HEK293T (cell line): Measurements from ENCODE around the gene SIRT5.

Experiments
- CTCF ChIA-PET: fragments of 350-600 bp; formaldehyde crosslinking; extraction: SDS; loops from one replicate; lab custom pipeline; 2021; ENCODE audit warnings: antibody characterized with exemption, inconsistent platforms; lab: Yijun Ruan, JAX
- POLR2A ChIA-PET: fragments of 350-600 bp; formaldehyde crosslinking; extraction: SDS; loops from one replicate; lab custom pipeline; 2020; ENCODE audit warnings: antibody characterized with exemption, inconsistent platforms; lab: Yijun Ruan, JAX
- DNase-seq: peaks from one replicate; pipeline ENCODE4 v3.0.0; 2012; ENCODE audit warnings: mixed read lengths; ENCODE audit errors: extremely low spot score
- ARNT ChIP-seq: fragments of 450-650 bp; IDR thresholded peaks from 2 replicates; pipeline ENCODE4 v1.6.1; 2017; ENCODE audit warnings: mild to moderate bottlenecking
- BHLHE40 ChIP-seq: fragments of 450-650 bp; IDR thresholded peaks from 2 replicates; pipeline ENCODE4 v1.6.1; 2016; ENCODE audit warnings: mild to moderate bottlenecking, moderate library complexity, borderline replicate concordance
- CTBP1 ChIP-seq: fragments of 450-650 bp; IDR thresholded peaks from 2 replicates; pipeline ENCODE4 v1.6.1; 2016; ENCODE audit warnings: borderline replicate concordance
- ELF4 ChIP-seq: fragments of 450-650 bp; IDR thresholded peaks from 2 replicates; pipeline ENCODE4 v1.6.1; 2017; ENCODE audit warnings: antibody characterized with exemption
- FOXA1 ChIP-seq: fragments of 450-650 bp; IDR thresholded peaks from 2 replicates; pipeline ENCODE4 v1.6.1; 2016; ENCODE audit warnings: mild to moderate bottlenecking
- FOXK2 ChIP-seq: fragments of 450-650 bp; IDR thresholded peaks from 2 replicates; pipeline ENCODE4 v1.6.1; 2016; ENCODE audit warnings: mild to moderate bottlenecking
- FOXM1 ChIP-seq: fragments of 450-650 bp; IDR thresholded peaks from 2 replicates; pipeline ENCODE4 v1.6.1; 2017; ENCODE audit warnings: mild to moderate bottlenecking, borderline replicate concordance
- HDGF ChIP-seq: fragments of 450-650 bp; IDR thresholded peaks from 2 replicates; pipeline ENCODE4 v1.6.1; 2017; ENCODE audit warnings: antibody characterized with exemption, borderline replicate concordance
- L3MBTL2 ChIP-seq: fragments of 450-650 bp; conservative IDR thresholded peaks from 2 replicates; pipeline ENCODE4 v1.6.1; 2016; ENCODE audit warnings: mild to moderate bottlenecking
- LEF1 ChIP-seq: fragments of 450-650 bp; IDR thresholded peaks from 2 replicates; pipeline ENCODE4 v1.6.1; 2017; ENCODE audit warnings: mild to moderate bottlenecking, borderline replicate concordance
- NFRKB ChIP-seq: fragments of 450-650 bp; IDR thresholded peaks from 2 replicates; pipeline ENCODE4 v1.6.1; 2016; ENCODE audit warnings: mild to moderate bottlenecking, moderate library complexity
- PKNOX1 ChIP-seq: fragments of 450-650 bp; IDR thresholded peaks from 2 replicates; pipeline ENCODE4 v1.6.1; 2016
- SP1 ChIP-seq: fragments of 450-650 bp; IDR thresholded peaks from 2 replicates; pipeline ENCODE4 v1.6.1; 2017
- SUZ12 ChIP-seq: fragments of 450-650 bp; IDR thresholded peaks from 2 replicates; pipeline ENCODE4 v1.6.1; 2016; ENCODE audit warnings: mild to moderate bottlenecking
- TARDBP ChIP-seq: fragments of 450-650 bp; IDR thresholded peaks from 2 replicates; pipeline ENCODE4 v1.6.1; 2016
- ZNF384 ChIP-seq: fragments of 450-650 bp; IDR thresholded peaks from 2 replicates; pipeline ENCODE4 v1.6.1; 2016

Gene SIRT5

GRCh38 chr6:13554929-13555333 lies 19.5 kb upstream of the SIRT5 start:
- TF ChIP-seq FOXK2 (no peak), L3MBTL2 (no peak), NFRKB (no peak), FOXM1 (no peak), BHLHE40 (no peak), TARDBP (no peak), FOXA1 (no peak), ZNF384 (no peak), HDGF (no peak), ELF4 (no peak), CTBP1 (no peak), LEF1 (no peak), SUZ12 (no peak), ARNT (no peak), PKNOX1 (no peak), SP1 (no peak)
- no peak for DNase-seq
- CTCF ChIA-PET, result no interaction called here
- POLR2A ChIA-PET, result interaction anchor here (1.7 to 1.8 kb wide), 2 partner anchors 20 to 61 kb away, joined by 4 to 6 read pairs; partner anchors contain the start of genes NOL7 and SIRT5

- TF ChIP-seq SP1 (no peak), BHLHE40 (no peak), CTBP1 (no peak), ELF4 (no peak), ARNT (no peak), FOXM1 (no peak), FOXK2 (no peak), PKNOX1 (no peak), HDGF (no peak), NFRKB (no peak), TARDBP (no peak), LEF1 (no peak), SUZ12 (no peak), ZNF384 (no peak), L3MBTL2 (no peak), FOXA1 (no peak)
- ChIA-PET POLR2A (interaction anchor here (1.9 kb wide), 1 partner anchor 17 kb away, joined by 7 read pairs; the partner anchor contains the start of gene SIRT5), CTCF (no interaction called here)
- DNase-seq, result no peak
Observed at GRCh38 chr6:13557841-13558240, 16.6 kb upstream of the SIRT5 start.

GRCh38 chr6:13558718-13559117 lies 15.7 kb upstream of the SIRT5 start:
- TF ChIP-seq SUZ12 (no peak), FOXM1 (no peak)
- DNase-seq, result no peak
- CTCF ChIA-PET, result no interaction called here
- POLR2A ChIA-PET, result interaction anchor here (1.9 kb wide), 1 partner anchor 16 kb away, joined by 7 read pairs; the partner anchor contains the start of gene SIRT5

- ChIA-PET POLR2A (no interaction called here), CTCF (no interaction called here)
- TF ChIP-seq LEF1 (no peak), SP1 (no peak), PKNOX1 (no peak), FOXA1 (no peak), CTBP1 (no peak), TARDBP (no peak), NFRKB (no peak), L3MBTL2 (no peak), ZNF384 (no peak), BHLHE40 (no peak)
- DNase-seq, result no peak
Observed at GRCh38 chr6:13559251-13559650, 15.2 kb upstream of the SIRT5 start.

- POLR2A ChIA-PET, result interaction anchor here (5.3 kb wide), 1 partner anchor 14 kb away, joined by 28 read pairs; the partner anchor contains the start of gene SIRT5
- DNase-seq, result no peak
- CTCF ChIA-PET, result no interaction called here
- no peak for TF ChIP-seq TARDBP
- no peak for TF ChIP-seq FOXM1
Observed at GRCh38 chr6:13559968-13560650, 14.3 kb upstream of the SIRT5 start.

- ChIA-PET CTCF (no interaction called here), POLR2A (interaction anchor here (5.3 kb wide), 1 partner anchor 14 kb away, joined by 28 read pairs; the partner anchor contains the start of gene SIRT5)
- peak; percentile 65 for DNase-seq
- TF ChIP-seq L3MBTL2 (peak; percentile 93), LEF1 (no peak), SUZ12 (no peak), FOXA1 (no peak), CTBP1 (no peak), BHLHE40 (no peak), ELF4 (peak; percentile 6; the same call in 1 of the 2 replicates), ARNT (no peak), FOXK2 (no peak)
Observed at GRCh38 chr6:13560651-13561044, 13.8 kb upstream of the SIRT5 start.
